A673 (cell line): Measurements from ENCODE around the gene DPM2. TPM values are rescaled to one million over a fixed set of nuclear protein-coding genes. Genes with fewer than 3 reads are reported as not detected.

Experiments
- Bru-seq: library from RNA; stranded (reverse); fragments of 400-500 nt; gene quantifications from one replicate; lab custom pipeline; 2021; lab: Mats Ljungman, UMichigan
- BruChase-seq, 2 experiments: library from RNA; stranded (reverse); fragments of 400-500 nt; gene quantifications; one replicate each; lab custom pipeline; 2021; lab: Mats Ljungman, UMichigan
- BruUV-seq: library from RNA; stranded (reverse); fragments of 400-500 nt; replicated peaks from 2 replicates; lab custom pipeline; 2021; lab: Mats Ljungman, UMichigan
- CTCF ChIA-PET: fragments of 300-600 bp; sonication (Branson Sonifier 250); formaldehyde crosslinking; loops from one replicate; lab custom pipeline; 2022; ENCODE audit warnings: antibody characterized with exemption; lab: Charles Lee
- POLR2A ChIA-PET: fragments of 300-600 bp; sonication (Branson Sonifier 250); formaldehyde crosslinking; loops from one replicate; lab custom pipeline; 2022; ENCODE audit warnings: antibody characterized with exemption; ENCODE audit not compliant: low non-redundant PET; lab: Charles Lee
- DNase-seq: peaks from one replicate; pipeline ENCODE4 v3.0.0-alpha.2; 2015; ENCODE audit warnings: low spot score
- H3K27ac ChIP-seq: fragments of 200-600 bp; sonication (generic); 2 replicates; pipeline ENCODE4 v1.5.1; 2016; ENCODE audit warnings: mixed run types, low read depth, mild to moderate bottlenecking, mixed read lengths, antibody characterized with exemption, low read length; ENCODE audit not compliant: poor library complexity, severe bottlenecking
- H3K27me3 ChIP-seq: fragments of 200-600 bp; sonication (generic); replicated peaks from 2 replicates; pipeline ENCODE4 v1.6.1; 2017; ENCODE audit warnings: mixed run types, low read depth, mild to moderate bottlenecking, mixed read lengths, antibody characterized with exemption, low read length; ENCODE audit not compliant: insufficient read depth, poor library complexity
- H3K36me3 ChIP-seq: fragments of 200-600 bp; sonication (generic); 2 replicates; pipeline ENCODE4 v1.6.1; 2016; ENCODE audit warnings: mixed run types, mild to moderate bottlenecking, mixed read lengths, antibody characterized with exemption, low read length; ENCODE audit not compliant: insufficient read depth, poor library complexity, severe bottlenecking
- H3K4me1 ChIP-seq: fragments of 200-600 bp; sonication (generic); 2 replicates; pipeline ENCODE4 v1.6.1; 2017; ENCODE audit warnings: mixed run types, mild to moderate bottlenecking, mixed read lengths, antibody characterized with exemption, low read length; ENCODE audit not compliant: insufficient read depth, poor library complexity, severe bottlenecking
- H3K4me3 ChIP-seq: fragments of 200-600 bp; sonication (generic); 2 replicates; pipeline ENCODE4 v1.5.1; 2016; ENCODE audit warnings: low read depth, mixed run types, mild to moderate bottlenecking, mixed read lengths, low read length; ENCODE audit not compliant: poor library complexity, severe bottlenecking
- H3K9me3 ChIP-seq: fragments of 200-600 bp; sonication (generic); 2 replicates; pipeline ENCODE4 v1.6.1; 2016; ENCODE audit warnings: mixed run types, low read depth, mild to moderate bottlenecking, mixed read lengths, antibody characterized with exemption, low read length; ENCODE audit not compliant: poor library complexity, severe bottlenecking
- EZH2 ChIP-seq: fragments of 200-600 bp; sonication (generic); IDR thresholded peaks from 2 replicates; pipeline ENCODE4 v1.6.1; 2017; ENCODE audit warnings: borderline replicate concordance, low read depth, mild to moderate bottlenecking, mixed read lengths, antibody characterized with exemption, low read length; ENCODE audit not compliant: poor library complexity, severe bottlenecking
- intact Hi-C: fragments of 100-400 bp; cut with micrococcal nuclease; formaldehyde crosslinking; loops from one replicate; pipeline ENCODE4 v1.10.0; 2022; ENCODE audit not compliant: unreplicated experiment
- long read RNA-seq: library from polyadenylated mRNA; stranded (forward); transcript quantifications from one replicate; pipeline ENCODE4 v2.0.0, GENCODE V29; 2022
- total RNA-seq: library from RNA; stranded (reverse); gene quantifications from 2 replicates; pipeline ENCODE4 v1.2.3, GENCODE V29; 2021
- TF ChIP-seq, protein P1 (sequence below): fragments of 300-800, 200-600 bp; sonication (generic); conservative IDR thresholded peaks from 2 replicates; pipeline ENCODE4 v1.5.1; 2017; ENCODE audit warnings: low read depth, mild to moderate bottlenecking, antibody characterized with exemption, low read length, moderate library complexity, mixed read lengths

The DPM2 gene, protein sequence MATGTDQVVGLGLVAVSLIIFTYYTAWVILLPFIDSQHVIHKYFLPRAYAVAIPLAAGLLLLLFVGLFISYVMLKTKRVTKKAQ
- total RNA-seq (51.5 and 52.9 TPM in 2 replicates), Bru-seq, nascent RNA (percentile 77 among the genes with signal in this experiment), BruChase-seq, experiment 1, labeled RNA remaining after a 2-hour chase (percentile 79 among the genes with signal in this experiment), BruChase-seq, experiment 2, labeled RNA remaining after a 6-hour chase (percentile 85 among the genes with signal in this experiment)
- long read RNA-seq, transcript DPM2-203 (3 exons, 928 nt), result minor isoform, 22 of 206 reads
- long read RNA-seq, transcript DPM2-201 (4 exons, 1,542 nt), result major isoform, 100 of 206 reads
- long read RNA-seq, transcript DPM2-205 (3 exons, 1,662 nt), result minor isoform, 42 of 206 reads
- long read RNA-seq, partial matches to known transcripts, result 29 of 206 reads
- long read RNA-seq, other reads (novel, unspliced or antisense), result 11 of 206 reads

DNA sequence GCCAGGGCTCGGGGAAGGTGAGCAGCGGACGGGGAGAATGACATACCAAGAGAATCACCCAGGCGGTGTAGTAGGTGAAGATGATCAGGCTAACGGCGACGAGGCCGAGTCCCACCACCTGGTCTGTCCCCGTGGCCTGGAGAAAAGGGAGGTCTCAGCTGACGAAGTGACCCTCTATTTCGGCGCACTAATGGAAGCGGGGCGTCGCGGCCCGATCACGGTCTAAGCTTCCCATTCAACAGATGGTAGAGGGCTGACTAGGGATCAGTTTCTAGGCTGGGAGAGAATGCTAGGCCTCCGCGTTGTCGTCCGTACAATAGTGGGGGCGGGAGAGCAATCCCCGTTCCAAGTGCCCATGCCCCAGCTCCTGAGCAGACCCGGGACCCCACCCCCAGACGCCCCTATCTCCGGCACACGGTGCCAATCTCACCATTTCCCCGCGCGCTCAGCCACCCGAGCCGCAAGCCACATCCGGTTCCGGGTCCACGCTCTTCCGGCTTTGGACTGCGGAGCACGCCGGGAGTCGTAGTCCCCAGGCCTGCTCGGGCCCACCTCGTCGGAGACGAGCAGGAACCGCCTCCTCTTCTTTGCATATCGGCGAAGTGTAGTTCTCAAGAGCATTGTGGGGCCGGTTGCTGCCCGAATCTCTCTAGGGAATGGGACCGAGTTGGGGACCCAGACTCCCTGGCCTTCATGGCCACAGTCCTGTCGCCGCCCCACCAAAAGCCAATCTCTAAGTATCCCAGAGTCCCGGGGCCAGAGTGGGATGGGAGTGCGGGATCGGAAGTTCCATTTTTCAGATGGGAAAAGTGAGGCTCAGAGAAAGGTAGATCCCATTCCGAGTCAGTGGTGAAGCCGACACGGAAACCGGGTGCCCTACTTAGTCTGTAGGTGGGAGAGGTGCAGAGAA is at the start of gene DPM2:
Gene DPM2, minus strand, starts transcription at position 467 of the 910 bp plus-strand sequence. Its CDS starts 34 bp downstream, at position 433.
- Histone ChIP-seq H3K4me3 (peak within 1 kb of the TSS; percentile 87), H3K27ac (peak within 1 kb of the TSS; percentile 53), H3K36me3 (peaks cover 17% of the 10 kb centered on the region), H3K9me3 (no peaks in the 10 kb centered on the region), H3K27me3 (no peaks in the 10 kb centered on the region), H3K4me1 (peaks cover 13% of the 10 kb centered on the region)
- intact Hi-C loops, result no loop called here
- CTCF ChIA-PET, result no interaction called here
- BruUV-seq, result TSS peak; percentile 74
- DNase-seq, result peak; percentile 95
- POLR2A ChIA-PET, result no interaction called here
- TF ChIP-seq EZH2, result no peak
- TF ChIP-seq, protein P1, sequence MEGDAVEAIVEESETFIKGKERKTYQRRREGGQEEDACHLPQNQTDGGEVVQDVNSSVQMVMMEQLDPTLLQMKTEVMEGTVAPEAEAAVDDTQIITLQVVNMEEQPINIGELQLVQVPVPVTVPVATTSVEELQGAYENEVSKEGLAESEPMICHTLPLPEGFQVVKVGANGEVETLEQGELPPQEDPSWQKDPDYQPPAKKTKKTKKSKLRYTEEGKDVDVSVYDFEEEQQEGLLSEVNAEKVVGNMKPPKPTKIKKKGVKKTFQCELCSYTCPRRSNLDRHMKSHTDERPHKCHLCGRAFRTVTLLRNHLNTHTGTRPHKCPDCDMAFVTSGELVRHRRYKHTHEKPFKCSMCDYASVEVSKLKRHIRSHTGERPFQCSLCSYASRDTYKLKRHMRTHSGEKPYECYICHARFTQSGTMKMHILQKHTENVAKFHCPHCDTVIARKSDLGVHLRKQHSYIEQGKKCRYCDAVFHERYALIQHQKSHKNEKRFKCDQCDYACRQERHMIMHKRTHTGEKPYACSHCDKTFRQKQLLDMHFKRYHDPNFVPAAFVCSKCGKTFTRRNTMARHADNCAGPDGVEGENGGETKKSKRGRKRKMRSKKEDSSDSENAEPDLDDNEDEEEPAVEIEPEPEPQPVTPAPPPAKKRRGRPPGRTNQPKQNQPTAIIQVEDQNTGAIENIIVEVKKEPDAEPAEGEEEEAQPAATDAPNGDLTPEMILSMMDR, result no peak

DNA sequence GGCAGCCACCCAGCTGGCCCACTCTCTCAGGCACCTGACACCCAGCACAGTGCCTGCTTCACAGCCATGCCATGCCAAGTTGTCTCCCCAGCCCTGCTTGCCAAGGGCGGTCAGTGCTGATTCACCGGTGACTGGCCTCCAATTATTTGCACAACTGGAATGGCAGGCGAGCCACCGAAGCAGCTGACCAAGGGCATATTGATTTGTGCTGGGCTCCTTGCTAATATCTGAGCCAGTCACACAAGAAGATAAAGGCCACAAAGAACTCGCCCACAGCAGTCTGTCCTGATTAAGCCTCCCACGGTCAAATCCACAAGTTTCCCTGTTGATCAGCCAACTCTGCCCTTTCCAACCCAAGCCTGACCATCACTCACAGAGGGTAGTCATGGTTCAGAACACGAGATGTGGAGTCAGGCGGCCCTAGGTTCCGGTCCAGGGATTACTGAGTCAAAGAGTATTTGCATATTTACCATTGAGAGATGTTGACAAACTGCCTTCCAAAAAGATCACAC is 49.5 kb upstream of the DPM2 start:
- Histone ChIP-seq H3K36me3 (no peaks in the 10 kb centered on the region), H3K4me1 (no peaks in the 10 kb centered on the region), H3K9me3 (no peaks in the 10 kb centered on the region), H3K4me3 (no peak overlapping the region), H3K27ac (no peak overlapping the region), H3K27me3 (no peaks in the 10 kb centered on the region)
- no peak for DNase-seq
- ChIA-PET CTCF (no interaction called here), POLR2A (interaction anchor here (0.5 kb wide), 1 partner anchor 59 kb away, joined by 8 read pairs; no protein-coding TSS in a partner anchor)
- intact Hi-C loops, result no loop called here
- no peak for TF ChIP-seq EZH2
- TF ChIP-seq, protein P1, result no peak
- BruUV-seq, result no TSS peak

DNA sequence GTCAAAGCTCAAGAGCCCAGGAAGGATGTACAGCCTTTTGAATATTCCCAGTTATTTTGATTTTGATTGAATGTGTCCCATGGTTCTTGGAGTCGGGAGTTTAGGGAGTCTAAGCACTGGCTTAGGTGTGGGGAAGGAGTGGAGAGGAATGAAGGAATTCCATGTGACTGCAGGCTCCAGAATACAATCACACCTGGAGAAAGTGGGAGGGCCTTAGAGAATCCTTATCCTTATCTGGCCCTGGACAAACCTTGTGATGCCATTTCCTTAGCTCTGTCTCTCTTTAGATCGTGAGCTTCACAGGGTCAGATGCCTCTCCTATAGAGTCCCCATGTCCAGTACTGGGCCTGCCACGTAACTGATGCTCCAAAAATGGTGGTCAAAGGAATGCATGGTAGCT is 47.4 kb upstream of the DPM2 start:
- Histone ChIP-seq H3K9me3 (no peaks in the 10 kb centered on the region), H3K4me1 (no peaks in the 10 kb centered on the region), H3K27ac (no peak overlapping the region), H3K27me3 (no peaks in the 10 kb centered on the region), H3K4me3 (no peak overlapping the region), H3K36me3 (no peaks in the 10 kb centered on the region)
- ChIA-PET CTCF (no interaction called here), POLR2A (no interaction called here)
- intact Hi-C loops, result no loop called here
- DNase-seq, result no peak
- BruUV-seq, result no TSS peak
- no peak for TF ChIP-seq EZH2
- TF ChIP-seq, protein P1, result no peak
